Suprapubic skin (tissue), 4 donors: Measurements from ENCODE around the gene RFESD. TPM values are rescaled to one million over a fixed set of nuclear protein-coding genes. Genes with fewer than 3 reads are reported as not detected.
"Not testable (repeated sequence)": the region's sequence is repeated elsewhere in the genome, so short reads cannot be mapped to it uniquely, and the experiment has no call there.

ENCODE experiments used
- DNase-seq, 2 donors: peaks; one replicate each; pipeline ENCODE4 v3.0.0-alpha.2; 2019; ENCODE audit warnings: low spot score in 2 of 2
- H3K27ac ChIP-seq: fragments of 200-600 bp; sonication (generic); one replicate; pipeline ENCODE4 v1.5.1; 2019
- H3K27me3 ChIP-seq: fragments of 200-600 bp; sonication (generic); one replicate; pipeline ENCODE4 v1.5.1; 2019
- H3K36me3 ChIP-seq: fragments of 200-600 bp; sonication (generic); one replicate; pipeline ENCODE4 v1.5.1; 2019
- H3K4me1 ChIP-seq: fragments of 200-600 bp; sonication (generic); one replicate; pipeline ENCODE4 v1.5.1; 2019
- H3K4me3 ChIP-seq: fragments of 200-600 bp; sonication (generic); one replicate; pipeline ENCODE4 v1.5.1; 2019; ENCODE audit warnings: mild to moderate bottlenecking
- H3K9me3 ChIP-seq: fragments of 200-600 bp; sonication (generic); one replicate; pipeline ENCODE4 v1.5.1; 2019
- EP300 ChIP-seq: sonication (generic); formaldehyde crosslinking; IDR thresholded peaks from one replicate; pipeline ENCODE4 v1.6.1; 2017; ENCODE audit warnings: antibody characterized with exemption
- POLR2A ChIP-seq, 2 donors: fragments of 450-650 bp; IDR thresholded peaks; one replicate each; pipeline ENCODE4 v1.6.1; 2017; ENCODE audit warnings: antibody characterized with exemption in 2 of 2, mild to moderate bottlenecking in 2 of 2, moderate library complexity in 2 of 2
- POLR2AphosphoS5 ChIP-seq, 3 donors: sonication (generic); formaldehyde crosslinking; IDR thresholded peaks; one replicate each; pipeline ENCODE4 v1.6.1; 2017; ENCODE audit warnings: antibody characterized with exemption in 3 of 3
- WGBS: methylation state at CpG from one replicate; pipeline ENCODE4 v1.1.5; 2018; 5-methylcytosine and 5-hydroxymethylcytosine counted together
- total RNA-seq, 4 donors: library from RNA; depleted of rRNA; stranded (reverse); fragments of >200 nt; gene quantifications; one replicate each; pipeline ENCODE4 v1.1.0, GENCODE V29; 2016
- TF ChIP-seq, protein P1 (sequence below), 2 donors: fragments of 200-600 bp in 1 of 2; fragments of 450-650 bp in 1 of 2; sonication (generic) in 1 of 2; IDR thresholded peaks; one replicate each; pipeline ENCODE4 v1.5.1; 2016 to 2019; ENCODE audit warnings: antibody characterized with exemption in 2 of 2, mild to moderate bottlenecking in 1 of 2, moderate library complexity in 1 of 2

Gene RFESD
- total RNA-seq, 4 donors from 2014 or later = 3.5 to 7.6 (median 4.6) TPM

DNA sequence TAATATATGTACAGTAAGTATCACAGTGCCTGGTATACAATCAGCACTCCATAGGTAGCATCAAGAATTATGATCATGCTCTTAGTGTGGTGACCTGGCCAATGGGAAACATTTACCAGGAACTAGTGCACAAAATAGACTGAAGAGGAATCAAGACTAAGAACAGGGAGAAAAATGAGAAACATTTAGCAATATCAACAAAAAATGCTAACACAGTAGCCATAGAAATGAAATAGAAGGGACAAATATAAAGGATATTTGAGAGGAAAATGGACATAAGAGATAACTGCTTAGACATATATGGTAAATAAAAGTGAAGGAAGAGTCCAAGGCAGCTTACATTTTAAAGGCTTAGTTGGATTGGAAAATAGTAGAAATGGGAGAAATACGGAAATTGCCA, 52.8 kb downstream of the RFESD start:
- 100% methylated on average over 1 of the region's 1 CpG for WGBS
- DNase-seq = no peak
- no peaks in the 10 kb centered on the region for H3K27me3 ChIP-seq
- no peaks in the 10 kb centered on the region for H3K36me3 ChIP-seq
- H3K9me3 ChIP-seq = no peaks in the 10 kb centered on the region
- no peak overlapping the region for H3K4me3 ChIP-seq
- peaks cover 4% of the 10 kb centered on the region for H3K4me1 ChIP-seq
- TF ChIP-seq POLR2A (IDR thresholded peaks at IDR 0.05) (no peak), POLR2AphosphoS5 (IDR thresholded peaks at IDR 0.05) (no peak), EP300 (no peak)
- TF ChIP-seq, protein P1, sequence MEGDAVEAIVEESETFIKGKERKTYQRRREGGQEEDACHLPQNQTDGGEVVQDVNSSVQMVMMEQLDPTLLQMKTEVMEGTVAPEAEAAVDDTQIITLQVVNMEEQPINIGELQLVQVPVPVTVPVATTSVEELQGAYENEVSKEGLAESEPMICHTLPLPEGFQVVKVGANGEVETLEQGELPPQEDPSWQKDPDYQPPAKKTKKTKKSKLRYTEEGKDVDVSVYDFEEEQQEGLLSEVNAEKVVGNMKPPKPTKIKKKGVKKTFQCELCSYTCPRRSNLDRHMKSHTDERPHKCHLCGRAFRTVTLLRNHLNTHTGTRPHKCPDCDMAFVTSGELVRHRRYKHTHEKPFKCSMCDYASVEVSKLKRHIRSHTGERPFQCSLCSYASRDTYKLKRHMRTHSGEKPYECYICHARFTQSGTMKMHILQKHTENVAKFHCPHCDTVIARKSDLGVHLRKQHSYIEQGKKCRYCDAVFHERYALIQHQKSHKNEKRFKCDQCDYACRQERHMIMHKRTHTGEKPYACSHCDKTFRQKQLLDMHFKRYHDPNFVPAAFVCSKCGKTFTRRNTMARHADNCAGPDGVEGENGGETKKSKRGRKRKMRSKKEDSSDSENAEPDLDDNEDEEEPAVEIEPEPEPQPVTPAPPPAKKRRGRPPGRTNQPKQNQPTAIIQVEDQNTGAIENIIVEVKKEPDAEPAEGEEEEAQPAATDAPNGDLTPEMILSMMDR (IDR thresholded peaks at IDR 0.05) = no peak
- H3K27ac ChIP-seq = no peak overlapping the region

DNA sequence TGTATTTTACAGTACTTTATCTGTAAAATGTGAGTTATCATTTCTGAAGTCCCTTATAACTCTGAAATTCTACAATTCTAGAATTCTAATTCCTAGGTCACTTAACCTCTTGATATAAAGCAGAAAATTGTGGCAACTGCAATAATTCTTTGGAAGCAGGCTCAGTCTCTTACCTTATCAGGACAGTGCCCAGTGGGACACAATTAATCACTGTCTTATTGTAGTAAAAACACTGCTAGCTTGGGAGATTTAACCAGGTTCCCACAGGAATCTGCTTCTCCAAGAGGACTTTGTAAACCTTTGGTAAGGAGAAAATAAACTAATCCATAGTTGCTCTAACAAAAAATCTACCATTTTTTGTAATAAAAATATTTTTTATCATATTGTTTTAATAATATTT, 54.5 kb downstream of the RFESD start:
- TF ChIP-seq, protein P1 (IDR thresholded peaks at IDR 0.05) = no peak
- TF ChIP-seq EP300 = no peak
- no peak for TF ChIP-seq POLR2AphosphoS5 (IDR thresholded peaks at IDR 0.05)
- no peak for TF ChIP-seq POLR2A (IDR thresholded peaks at IDR 0.05)
- no peak for DNase-seq
- no peaks in the 10 kb centered on the region for H3K9me3 ChIP-seq
- no peak overlapping the region for H3K27ac ChIP-seq
- no peaks in the 10 kb centered on the region for H3K36me3 ChIP-seq
- no peaks in the 10 kb centered on the region for H3K27me3 ChIP-seq
- no peak overlapping the region for H3K4me3 ChIP-seq
- H3K4me1 ChIP-seq = peaks cover 4% of the 10 kb centered on the region

DNA sequence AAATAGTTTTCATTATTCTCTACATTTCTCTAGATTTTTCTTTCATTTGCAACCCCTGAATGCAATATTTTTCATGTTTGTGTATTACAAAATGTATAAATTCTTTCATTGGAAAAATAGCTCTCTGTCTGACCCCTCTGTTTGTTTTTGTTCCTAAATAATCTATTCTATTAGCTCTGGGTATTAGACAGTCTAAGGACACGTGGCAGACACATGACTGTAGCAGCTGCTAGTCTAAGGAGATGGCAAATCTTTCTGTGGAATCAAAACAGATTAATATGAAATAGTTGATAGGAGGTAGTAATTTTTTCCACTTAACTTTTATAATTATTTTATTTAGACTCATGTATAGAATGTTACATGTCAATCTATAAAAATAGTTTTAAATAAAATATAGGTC, 57.6 kb downstream of the RFESD start:
- H3K27ac ChIP-seq = no peak overlapping the region
- no peak overlapping the region for H3K4me3 ChIP-seq
- H3K36me3 ChIP-seq = no peaks in the 10 kb centered on the region
- WGBS = 71% methylated on average over 1 of the region's 1 CpG
- no peaks in the 10 kb centered on the region for H3K4me1 ChIP-seq
- H3K27me3 ChIP-seq = no peaks in the 10 kb centered on the region
- TF ChIP-seq EP300 (no peak), POLR2A (IDR thresholded peaks at IDR 0.05) (no peak), POLR2AphosphoS5 (IDR thresholded peaks at IDR 0.05) (no peak)
- TF ChIP-seq, protein P1 (IDR thresholded peaks at IDR 0.05) = no peak
- H3K9me3 ChIP-seq = no peaks in the 10 kb centered on the region
- DNase-seq = no peak

DNA sequence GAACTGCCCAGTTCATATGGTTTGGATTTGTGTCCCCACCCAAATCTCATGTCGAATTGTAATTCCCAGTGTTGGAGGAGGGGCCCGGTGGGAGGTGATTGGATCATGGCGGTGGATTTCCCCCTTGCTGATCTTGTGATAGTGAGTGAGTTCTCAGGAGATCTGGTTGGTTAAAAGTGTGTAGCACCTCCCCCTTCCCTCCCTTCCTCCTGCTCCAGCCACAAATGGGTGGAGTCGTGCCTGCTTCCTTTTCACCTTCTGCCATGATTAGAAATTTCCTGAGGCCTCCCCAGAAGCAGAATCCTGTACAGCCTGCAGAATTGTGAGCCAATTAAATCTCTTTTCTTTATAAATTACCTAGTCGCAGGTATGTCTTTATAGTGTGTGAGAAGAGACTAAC, 59.6 kb downstream of the RFESD start:
- not testable (repeated sequence) for H3K27me3 ChIP-seq, H3K9me3 ChIP-seq, H3K4me3 ChIP-seq, DNase-seq, H3K4me1 ChIP-seq, H3K36me3 ChIP-seq, H3K27ac ChIP-seq
- 83% methylated on average over 4 of the region's 5 CpGs for WGBS

DNA sequence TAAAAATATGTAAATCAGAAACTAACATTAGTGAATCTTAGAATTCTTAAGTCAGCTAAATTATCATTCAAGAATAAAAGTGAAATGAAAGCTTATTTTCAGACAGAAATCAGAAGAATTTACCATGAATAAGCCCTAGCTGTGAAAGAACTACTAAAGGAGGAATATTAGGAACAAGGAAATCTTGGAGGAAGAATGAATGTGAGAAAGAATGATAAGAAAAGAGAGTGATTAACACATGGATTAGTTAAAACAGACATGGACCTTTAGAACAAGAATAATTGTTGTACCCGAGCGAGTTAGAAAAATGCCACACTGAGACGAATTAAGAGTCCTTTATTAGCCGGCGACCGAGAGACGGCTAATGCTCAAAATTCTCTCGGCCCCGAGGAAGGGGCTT, 60.5 kb downstream of the RFESD start:
- 83% methylated on average over 9 of the region's 9 CpGs for WGBS

More for the DNA sequence above, 60.5 kb downstream of the RFESD start:
- Histone ChIP-seq H3K9me3 (no peaks in the 10 kb centered on the region), H3K27me3 (no peaks in the 10 kb centered on the region), H3K4me1 (no peaks in the 10 kb centered on the region), H3K4me3 (no peak overlapping the region), H3K27ac (no peak overlapping the region), H3K36me3 (no peaks in the 10 kb centered on the region)
- no peak for DNase-seq
- TF ChIP-seq POLR2A (IDR thresholded peaks at IDR 0.05) = no peak

Other genes with a start within 250 kb of the RFESD start
- gene SKIC3, start 91.8 kb upstream of the RFESD start, total RNA-seq = 100 to 1,000 TPM in 1 of 4 donors, 10 to 100 TPM in 3; 81.7 to 270 (median 91.8) TPM
- gene ARSK, start 91.7 kb upstream of the RFESD start, total RNA-seq = 10 to 100 TPM in 1 of 4 donors, 1 to 10 TPM in 3; 5.4 to 10.6 (median 8.1) TPM
- under 1 TPM in 3 of 4 donors, not detected in 1; 0.48 to 0.60 (median 0.57) TPM for gene GPR150, start 26.7 kb upstream of the RFESD start, total RNA-seq
- not detected for gene SPATA9, start 36.2 kb downstream of the RFESD start, total RNA-seq
- 10 to 100 TPM; 31.0 to 74.2 (median 46.3) TPM for gene RHOBTB3, start 84.6 kb downstream of the RFESD start, total RNA-seq
- 100 to 1,000 TPM in 2 of 4 donors, 10 to 100 TPM in 2; 30.9 to 151 (median 80.0) TPM for gene GLRX, start 175.9 kb downstream of the RFESD start, total RNA-seq